Measurements from ENCODE around the gene TSPAN16. TPM values are rescaled to one million over a fixed set of nuclear protein-coding genes. Genes with fewer than 3 reads are reported as not detected.

Gene TSPAN16
- total RNA-seq, 2 donors from 2014 or later = not detected

- peak; percentile 76 to 93 (median 86) for DNase-seq
- no peak overlapping the region for H3K4me3 ChIP-seq
Measured at GRCh38 chr19:11265785-11266236, 30.1 kb upstream of the TSPAN16 start.

GRCh38 chr19:11267316-11268085, 28.5 kb upstream of the TSPAN16 start:
- ATAC-seq = no peak
- Histone ChIP-seq H3K4me1 (peaks cover 19% of the 10 kb centered on the region), H3K27ac (no peak overlapping the region), H3K9me3 (no peaks in the 10 kb centered on the region), H3K27me3 (no peaks in the 10 kb centered on the region), H3K36me3 (replicated peaks in 1 of 2; ENCODE audit: insufficient read depth in 1 of 2, low read depth in 2 of 2) (no peaks in the 10 kb centered on the region), H3K4me3 (no peak overlapping the region)
- intact Hi-C loops (cut with DNase I) = no loop called here
- TF ChIP-seq POLR2A (IDR thresholded peaks at IDR 0.05) = no peak
- TF ChIP-seq CTCF (IDR thresholded peaks at IDR 0.05) = no peak
- WGBS, 2 donors = 89 to 94% methylated on average over 9 to 10 of the region's 10 CpGs
- no peak for DNase-seq

More at GRCh38 chr19:11265785-11266236, 30.1 kb upstream of the TSPAN16 start:
- intact Hi-C loops (cut with DNase I) = no loop called here
- no peaks in the 10 kb centered on the region for H3K27me3 ChIP-seq
- H3K9me3 ChIP-seq = no peaks in the 10 kb centered on the region
- peak; percentile 79 for ATAC-seq
- H3K4me1 ChIP-seq = peaks cover 27% of the 10 kb centered on the region
- WGBS, 2 donors = 38 to 64% methylated on average over 6 to 11 of the region's 11 CpGs
- H3K36me3 ChIP-seq (replicated peaks in 1 of 2; ENCODE audit: insufficient read depth in 1 of 2, low read depth in 2 of 2) = no peaks in the 10 kb centered on the region
- peak overlapping the region; percentile 9 to 61 (median 30) for H3K27ac ChIP-seq
- TF ChIP-seq POLR2A (IDR thresholded peaks at IDR 0.05) = peak in 2 of 3 donors; percentile 41 to 44
- TF ChIP-seq CTCF (IDR thresholded peaks at IDR 0.05) = no peak

- ATAC-seq (peak; percentile 22), DNase-seq (peak in 3 of 4 donors; percentile 38 to 53 (median 41))
- intact Hi-C loops (cut with DNase I) = no loop called here
- no peaks in the 10 kb centered on the region for H3K9me3 ChIP-seq
- H3K4me3 ChIP-seq = no peak overlapping the region
- TF ChIP-seq CTCF (IDR thresholded peaks at IDR 0.05) (no peak), POLR2A (IDR thresholded peaks at IDR 0.05) (no peak)
- WGBS, 2 donors = 61 to 63% methylated on average over 10 of the region's 10 CpGs
- H3K4me1 ChIP-seq = peaks cover 13% of the 10 kb centered on the region
- H3K36me3 ChIP-seq (replicated peaks in 1 of 2; ENCODE audit: insufficient read depth in 1 of 2, low read depth in 2 of 2) = no peaks in the 10 kb centered on the region
- H3K27ac ChIP-seq = peak overlapping the region in 2 of 4 donors; percentile 36 to 37
- H3K27me3 ChIP-seq = no peaks in the 10 kb centered on the region
Measured at GRCh38 chr19:11268783-11269267, 27.1 kb upstream of the TSPAN16 start.

GRCh38 chr19:11269408-11269807, 26.6 kb upstream of the TSPAN16 start:
- Histone ChIP-seq H3K27me3 (no peaks in the 10 kb centered on the region), H3K9me3 (no peaks in the 10 kb centered on the region), H3K4me3 (no peak overlapping the region), H3K4me1 (peaks cover 13% of the 10 kb centered on the region), H3K27ac (peak overlapping the region in 2 of 4 donors; percentile 36 to 37), H3K36me3 (replicated peaks in 1 of 2; ENCODE audit: insufficient read depth in 1 of 2, low read depth in 2 of 2) (no peaks in the 10 kb centered on the region)
- no peak for DNase-seq
- intact Hi-C loops (cut with DNase I) = no loop called here
- 45 to 75% methylated on average over 7 of the region's 7 CpGs for WGBS, 2 donors
- ATAC-seq = no peak
- TF ChIP-seq CTCF (IDR thresholded peaks at IDR 0.05) (no peak), POLR2A (IDR thresholded peaks at IDR 0.05) (no peak)
